Memory B cell (primary cell): ENCODE data around the gene STK39.

ENCODE experiments used
- ATAC-seq: fragments of 150-1000 bp; cut with Tn5 transposase; 2 replicates; pipeline ENCODE4 v1.10.0; 2021; ENCODE audit warnings: low read depth, mild to moderate bottlenecking, moderate library complexity
- DNase-seq, 2 donors: peaks; one replicate each; pipeline ENCODE4 v3.0.0; 2022; ENCODE audit warnings: low spot score in 2 of 2
- H3K27ac Mint-ChIP-seq: one replicate; pipeline ENCODE4 v1.8.0; 2022; ENCODE audit warnings: mild to moderate bottlenecking, moderate library complexity, mixed read lengths
- H3K27me3 Mint-ChIP-seq: one replicate; pipeline ENCODE4 v1.8.0; 2022; ENCODE audit warnings: mixed read lengths
- H3K36me3 Mint-ChIP-seq: one replicate; pipeline ENCODE4 v1.8.0; 2022; ENCODE audit warnings: mild to moderate bottlenecking, mixed read lengths
- H3K4me1 Mint-ChIP-seq: one replicate; pipeline ENCODE4 v1.8.0; 2022; ENCODE audit warnings: mixed read lengths
- H3K4me3 Mint-ChIP-seq: one replicate; pipeline ENCODE4 v1.8.0; 2022; ENCODE audit warnings: mild to moderate bottlenecking, moderate library complexity, mixed read lengths
- H3K9me3 Mint-ChIP-seq: one replicate; pipeline ENCODE4 v1.8.0; 2022; ENCODE audit warnings: mixed read lengths

STK39 gene

DNA sequence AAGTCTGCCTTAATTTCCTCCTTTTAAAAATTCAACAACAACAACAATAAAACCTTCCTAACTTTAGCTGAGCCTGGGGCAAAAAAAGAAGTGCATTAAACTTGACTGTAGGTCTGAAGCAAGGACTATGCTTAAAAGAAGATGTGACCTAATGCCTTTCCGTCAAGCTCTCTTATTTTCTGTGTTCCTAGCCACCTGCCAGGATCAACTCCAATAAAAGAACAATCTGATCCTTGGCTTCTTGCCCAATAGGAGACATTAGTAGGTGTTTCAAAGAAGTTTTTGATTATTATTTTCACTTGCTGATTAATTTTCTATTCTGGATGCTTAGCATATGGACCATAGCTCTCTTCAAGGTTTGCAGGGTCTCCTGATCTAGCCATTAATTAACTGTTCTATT is 237.5 kb downstream of the STK39 start:
- Mint-ChIP-seq H3K27me3 (no peaks in the 10 kb centered on the region), H3K27ac (no peak overlapping the region), H3K9me3 (no peaks in the 10 kb centered on the region), H3K36me3 (peaks cover 45% of the 10 kb centered on the region), H3K4me3 (no peak overlapping the region), H3K4me1 (peaks cover 6% of the 10 kb centered on the region)
- DNase-seq (no peak), ATAC-seq (no peak)

DNA sequence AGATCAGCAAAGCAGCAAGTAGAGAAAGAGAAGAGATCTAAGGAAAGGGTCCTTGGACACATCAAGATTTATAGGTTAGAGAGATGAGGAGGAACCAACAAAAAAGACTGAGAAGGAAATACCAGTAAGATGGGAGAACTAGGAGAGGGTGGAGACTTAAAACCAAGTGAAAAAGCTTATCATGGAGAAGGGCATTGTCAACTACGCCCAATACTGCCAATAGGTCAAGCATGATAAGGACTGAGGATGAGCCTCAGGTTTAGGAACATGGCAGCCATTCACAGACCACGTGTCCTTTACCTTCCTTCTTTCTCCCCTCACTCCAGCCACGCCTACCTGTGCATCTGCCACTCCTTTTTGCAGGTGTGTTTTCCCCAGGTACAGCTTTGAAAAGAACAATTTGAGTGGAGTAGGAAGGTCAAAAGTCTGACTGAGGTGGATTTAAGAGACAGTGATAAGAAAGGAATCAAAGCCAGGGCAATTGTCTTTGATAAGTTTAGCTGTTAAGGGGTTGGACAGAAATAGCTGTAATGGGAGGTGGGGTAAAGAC is 238.7 kb downstream of the STK39 start:
- H3K4me1 Mint-ChIP-seq: peaks cover 3% of the 10 kb centered on the region
- ATAC-seq (no peak), DNase-seq (no peak)
- H3K9me3 Mint-ChIP-seq: no peaks in the 10 kb centered on the region
- peaks cover 46% of the 10 kb centered on the region for H3K36me3 Mint-ChIP-seq
- H3K4me3 Mint-ChIP-seq: no peak overlapping the region
- no peak overlapping the region for H3K27ac Mint-ChIP-seq
- no peaks in the 10 kb centered on the region for H3K27me3 Mint-ChIP-seq

DNA sequence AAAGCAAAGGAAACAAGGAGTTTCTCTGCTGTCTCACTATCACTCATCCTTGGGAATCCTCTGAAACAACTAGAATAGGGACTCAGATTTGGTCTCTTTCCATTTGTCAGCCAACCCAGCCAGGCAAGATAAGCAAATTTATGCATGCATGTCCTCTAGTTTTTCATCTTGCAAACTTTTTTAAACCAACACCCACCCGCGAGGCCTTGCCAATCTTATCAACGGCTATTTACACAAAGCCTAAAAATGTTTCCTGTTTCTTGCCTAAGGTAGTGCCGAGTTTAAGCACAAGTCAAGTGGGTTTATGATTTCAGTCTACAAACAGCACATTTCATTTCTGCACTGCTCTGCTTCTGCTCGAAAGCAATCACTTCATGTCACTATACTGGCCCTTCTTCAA is 240.9 kb downstream of the STK39 start:
- H3K27ac Mint-ChIP-seq: no peak overlapping the region
- H3K36me3 Mint-ChIP-seq: peaks cover 38% of the 10 kb centered on the region
- H3K4me3 Mint-ChIP-seq: no peak overlapping the region
- H3K27me3 Mint-ChIP-seq: no peaks in the 10 kb centered on the region
- ATAC-seq (no peak), DNase-seq (no peak)
- no peaks in the 10 kb centered on the region for H3K9me3 Mint-ChIP-seq
- H3K4me1 Mint-ChIP-seq: no peaks in the 10 kb centered on the region

DNA sequence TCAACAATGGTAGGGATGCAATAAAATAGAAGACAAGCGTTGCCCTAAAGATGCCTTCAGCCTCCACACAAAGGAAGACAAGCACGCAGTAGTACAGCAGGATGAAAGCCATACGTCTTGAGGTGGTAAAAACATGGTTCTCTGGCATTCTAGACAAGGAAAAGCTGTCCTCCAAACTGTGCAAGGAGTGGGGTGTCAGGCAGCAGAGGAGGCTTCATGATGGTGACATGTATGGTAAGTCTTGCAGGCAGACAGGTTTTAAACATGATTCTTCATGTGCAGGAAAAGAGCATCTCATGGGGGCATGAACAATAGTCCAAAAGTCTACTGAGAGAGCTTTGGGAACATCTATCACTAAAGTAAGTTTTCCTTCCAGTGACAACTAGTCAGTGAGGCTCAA is 241.8 kb downstream of the STK39 start:
- no peak overlapping the region for H3K4me3 Mint-ChIP-seq
- no peaks in the 10 kb centered on the region for H3K27me3 Mint-ChIP-seq
- no peak overlapping the region for H3K27ac Mint-ChIP-seq
- H3K36me3 Mint-ChIP-seq: peaks cover 38% of the 10 kb centered on the region
- H3K9me3 Mint-ChIP-seq: no peaks in the 10 kb centered on the region
- no peaks in the 10 kb centered on the region for H3K4me1 Mint-ChIP-seq
- DNase-seq: no peak
- ATAC-seq: no peak

DNA sequence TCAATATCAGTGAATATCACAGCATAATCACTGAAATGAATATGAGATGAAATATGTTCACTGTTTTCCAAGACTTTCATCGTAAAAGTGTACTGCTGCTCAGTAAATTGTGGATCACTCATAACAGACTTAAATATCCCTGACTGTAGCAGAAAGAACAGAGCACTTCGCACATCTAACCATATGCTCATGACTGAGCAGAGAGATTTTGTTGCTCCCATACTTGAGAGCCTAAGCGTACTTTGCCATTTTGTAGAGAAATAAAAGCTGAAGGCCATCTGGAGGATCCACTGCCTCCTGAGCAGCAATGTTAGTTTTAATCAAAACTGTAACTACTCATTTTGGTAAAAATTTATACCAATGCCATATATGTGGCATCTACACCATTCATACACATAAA is 243.5 kb downstream of the STK39 start:
- H3K9me3 Mint-ChIP-seq: no peaks in the 10 kb centered on the region
- DNase-seq (no peak), ATAC-seq (no peak)
- H3K4me3 Mint-ChIP-seq: no peak overlapping the region
- peaks cover 35% of the 10 kb centered on the region for H3K36me3 Mint-ChIP-seq
- no peaks in the 10 kb centered on the region for H3K27me3 Mint-ChIP-seq
- H3K4me1 Mint-ChIP-seq: no peaks in the 10 kb centered on the region
- no peak overlapping the region for H3K27ac Mint-ChIP-seq

DNA sequence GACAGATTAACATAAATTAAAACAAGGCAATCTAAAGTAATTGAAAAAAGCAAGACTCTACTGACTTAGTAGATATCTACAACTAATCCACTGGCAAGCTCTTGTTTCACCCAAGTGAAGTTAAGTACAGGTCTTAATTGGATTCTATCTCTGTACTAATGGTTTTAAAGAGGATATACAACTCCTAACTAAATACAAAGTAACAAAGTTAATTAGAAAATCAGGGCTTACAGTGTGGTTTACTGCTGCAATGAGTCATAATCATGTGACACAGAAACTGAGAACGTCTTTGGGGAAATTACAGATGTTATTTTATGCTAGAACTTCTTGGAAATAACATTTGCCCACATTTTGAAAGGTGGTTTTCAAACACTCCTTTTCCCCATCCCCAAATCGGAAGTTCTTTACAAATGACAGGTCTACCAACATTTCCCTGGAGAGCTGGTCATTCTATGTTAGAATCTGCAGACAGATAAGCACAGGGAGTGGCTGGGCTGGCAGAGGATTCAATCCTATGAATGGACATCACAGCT is 245.3 kb downstream of the STK39 start:
- H3K4me3 Mint-ChIP-seq: no peak overlapping the region
- no peaks in the 10 kb centered on the region for H3K9me3 Mint-ChIP-seq
- no peak for DNase-seq
- H3K27me3 Mint-ChIP-seq: no peaks in the 10 kb centered on the region
- peaks cover 21% of the 10 kb centered on the region for H3K36me3 Mint-ChIP-seq
- H3K4me1 Mint-ChIP-seq: no peaks in the 10 kb centered on the region
- no peak for ATAC-seq
- no peak overlapping the region for H3K27ac Mint-ChIP-seq

DNA sequence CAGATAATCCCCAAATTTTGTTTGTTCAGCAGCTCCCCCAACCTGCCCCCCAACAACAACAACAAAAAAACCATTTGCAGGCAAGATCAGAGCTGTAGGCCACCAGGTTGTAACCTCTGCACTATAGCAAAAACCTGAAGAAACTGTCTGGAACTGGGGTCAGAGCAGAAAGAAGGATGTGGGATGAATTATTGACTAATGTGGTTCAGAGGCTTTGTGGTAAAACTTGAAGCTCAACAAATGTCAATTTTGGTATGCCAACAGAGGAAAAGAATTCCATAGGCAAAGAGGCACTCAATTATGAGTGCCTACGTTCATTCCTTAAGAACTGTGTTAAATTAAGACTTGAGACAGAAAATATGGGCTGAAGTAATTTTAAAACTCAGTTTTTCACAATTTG is 255.1 kb downstream of the STK39 start:
- no peak for ATAC-seq
- Mint-ChIP-seq H3K27me3 (no peaks in the 10 kb centered on the region), H3K36me3 (peaks cover 7% of the 10 kb centered on the region), H3K9me3 (no peaks in the 10 kb centered on the region), H3K27ac (no peak overlapping the region), H3K4me3 (no peak overlapping the region), H3K4me1 (no peaks in the 10 kb centered on the region)
- no peak for DNase-seq

DNA sequence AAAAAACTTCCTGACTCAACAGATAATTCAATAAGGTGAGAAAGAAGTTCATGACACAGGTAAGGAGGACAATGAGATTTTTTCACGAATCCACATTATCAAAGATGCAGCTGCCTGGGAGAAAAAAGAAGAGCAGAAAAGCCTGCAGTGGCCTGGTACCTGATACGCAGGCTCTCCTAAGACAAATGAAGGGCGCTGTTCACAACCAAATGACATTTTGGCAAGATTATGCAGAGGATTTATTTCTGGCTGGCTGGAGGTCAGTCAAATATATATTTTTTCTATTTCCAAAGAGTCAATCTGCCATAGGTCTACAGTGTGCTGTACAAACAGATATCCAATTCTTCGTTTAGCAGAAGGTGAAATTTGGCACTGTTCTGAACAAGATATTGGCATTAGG is 257.3 kb downstream of the STK39 start:
- H3K27me3 Mint-ChIP-seq: no peaks in the 10 kb centered on the region
- no peak overlapping the region for H3K4me3 Mint-ChIP-seq
- H3K36me3 Mint-ChIP-seq: peaks cover 6% of the 10 kb centered on the region
- ATAC-seq: no peak
- no peaks in the 10 kb centered on the region for H3K9me3 Mint-ChIP-seq
- H3K4me1 Mint-ChIP-seq: no peaks in the 10 kb centered on the region
- DNase-seq: no peak
- no peak overlapping the region for H3K27ac Mint-ChIP-seq

DNA sequence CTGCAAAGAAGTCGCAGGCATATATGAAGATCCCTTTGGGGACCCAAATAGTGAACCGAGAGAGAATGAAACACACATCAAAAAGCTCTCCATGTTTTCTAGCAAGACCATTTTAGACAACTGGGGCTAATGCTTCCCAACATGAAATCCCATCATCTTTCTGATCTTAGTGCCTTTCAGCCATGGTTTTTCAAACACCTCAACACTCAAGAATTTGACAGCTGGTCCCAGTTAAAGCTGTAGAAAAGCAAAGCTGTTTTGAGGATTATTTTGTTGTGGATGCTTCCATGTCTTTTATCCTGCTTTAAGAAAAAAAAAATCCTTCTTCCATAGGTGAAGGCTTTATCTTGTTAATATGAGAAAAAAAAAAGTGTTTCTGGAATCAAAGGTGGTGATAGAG is 259.1 kb downstream of the STK39 start:
- no peak for ATAC-seq

DNA sequence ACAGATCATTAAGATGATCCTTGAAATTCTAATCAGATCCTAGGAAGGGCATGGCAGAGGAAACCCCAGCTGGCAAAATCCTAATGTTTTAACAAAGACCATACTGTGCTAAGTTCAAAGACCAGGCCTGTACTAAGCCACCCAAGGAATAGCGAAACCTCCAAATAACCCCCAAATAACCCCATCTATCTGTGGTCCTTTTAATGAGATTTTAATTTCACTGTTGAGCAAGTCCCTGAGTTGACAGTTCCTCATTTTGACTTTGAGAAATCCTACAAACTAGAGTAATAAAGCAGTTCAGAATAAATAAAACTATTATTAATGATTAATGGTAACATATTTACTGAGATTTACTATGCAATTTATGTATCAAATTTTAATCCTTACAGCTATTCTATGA is 259.8 kb downstream of the STK39 start:
- Mint-ChIP-seq H3K4me3 (no peak overlapping the region), H3K27me3 (no peaks in the 10 kb centered on the region), H3K27ac (no peak overlapping the region), H3K36me3 (peaks cover 16% of the 10 kb centered on the region), H3K4me1 (no peaks in the 10 kb centered on the region), H3K9me3 (no peaks in the 10 kb centered on the region)
- ATAC-seq: no peak
- no peak for DNase-seq

More for the DNA sequence above, 259.1 kb downstream of the STK39 start:
- Mint-ChIP-seq H3K27ac (no peak overlapping the region), H3K27me3 (no peaks in the 10 kb centered on the region), H3K4me1 (no peaks in the 10 kb centered on the region), H3K36me3 (peaks cover 13% of the 10 kb centered on the region), H3K4me3 (no peak overlapping the region), H3K9me3 (no peaks in the 10 kb centered on the region)
- no peak for DNase-seq

DNA sequence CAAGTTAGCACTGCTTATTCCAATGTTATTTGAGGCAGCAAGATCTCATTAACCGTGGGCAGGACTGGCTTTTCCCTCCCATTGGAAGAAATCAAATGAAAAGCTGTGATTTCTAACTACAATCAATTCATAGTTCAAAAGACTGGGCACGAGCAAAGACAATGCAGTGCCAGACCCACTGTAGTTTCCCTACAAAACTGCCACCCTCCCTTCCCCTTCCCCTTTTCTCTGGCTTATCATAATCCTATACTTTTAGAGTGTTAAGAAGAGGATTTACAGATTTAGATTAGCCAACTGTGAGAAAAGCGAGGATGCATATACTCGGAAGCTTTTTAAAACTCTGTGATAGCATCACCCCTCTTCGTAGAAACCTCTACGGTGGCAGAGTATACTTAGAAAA is 260.4 kb downstream of the STK39 start:
- Mint-ChIP-seq H3K9me3 (no peaks in the 10 kb centered on the region), H3K27me3 (no peaks in the 10 kb centered on the region), H3K36me3 (peaks cover 18% of the 10 kb centered on the region), H3K4me1 (no peaks in the 10 kb centered on the region), H3K4me3 (no peak overlapping the region), H3K27ac (no peak overlapping the region)
- no peak for ATAC-seq
- DNase-seq: no peak

DNA sequence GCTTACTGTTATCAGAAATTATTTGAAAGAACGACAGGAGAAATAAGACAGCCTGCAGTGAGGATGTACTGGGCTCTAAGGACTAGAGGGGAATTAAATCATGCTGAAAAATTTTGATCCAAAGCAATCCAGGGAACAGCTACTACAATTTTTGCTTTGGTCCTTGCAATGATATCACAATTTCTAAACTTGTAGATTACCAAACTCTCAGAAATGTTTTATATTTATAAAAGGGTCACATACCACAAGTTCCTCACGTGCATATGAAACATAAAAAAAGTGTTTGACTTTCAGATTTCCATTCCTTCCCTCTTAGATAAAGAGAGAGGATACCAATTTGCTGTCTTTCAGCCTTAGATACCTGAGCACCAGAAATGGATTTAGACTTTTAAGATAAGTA is 261.2 kb downstream of the STK39 start:
- no peaks in the 10 kb centered on the region for H3K4me1 Mint-ChIP-seq
- no peaks in the 10 kb centered on the region for H3K9me3 Mint-ChIP-seq
- H3K27ac Mint-ChIP-seq: no peak overlapping the region
- H3K36me3 Mint-ChIP-seq: peaks cover 22% of the 10 kb centered on the region
- DNase-seq: no peak
- ATAC-seq: no peak
- H3K4me3 Mint-ChIP-seq: no peak overlapping the region
- H3K27me3 Mint-ChIP-seq: no peaks in the 10 kb centered on the region

DNA sequence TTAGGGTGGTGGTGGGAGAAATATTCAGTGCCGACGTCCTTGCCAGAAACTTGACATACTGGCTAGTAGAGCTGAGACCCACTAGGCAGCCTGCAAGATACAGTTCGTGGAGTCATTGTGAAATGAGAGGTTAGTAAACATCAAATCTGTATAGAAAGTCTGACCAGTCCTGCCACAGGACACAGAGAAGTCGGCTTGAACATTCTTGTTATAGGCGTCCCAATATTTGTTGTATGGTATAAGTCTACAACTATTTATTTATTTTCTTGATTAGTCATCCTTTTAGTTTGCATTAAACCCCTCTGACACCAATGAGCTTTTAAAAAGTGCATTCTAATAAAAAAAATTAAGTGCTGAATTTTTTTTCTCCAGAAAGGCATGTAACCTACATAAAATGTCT is 265.4 kb downstream of the STK39 start:
- H3K4me3 Mint-ChIP-seq: no peak overlapping the region
- H3K9me3 Mint-ChIP-seq: no peaks in the 10 kb centered on the region
- peaks cover 27% of the 10 kb centered on the region for H3K36me3 Mint-ChIP-seq
- DNase-seq (no peak), ATAC-seq (no peak)
- no peaks in the 10 kb centered on the region for H3K27me3 Mint-ChIP-seq
- H3K27ac Mint-ChIP-seq: no peak overlapping the region
- no peaks in the 10 kb centered on the region for H3K4me1 Mint-ChIP-seq

DNA sequence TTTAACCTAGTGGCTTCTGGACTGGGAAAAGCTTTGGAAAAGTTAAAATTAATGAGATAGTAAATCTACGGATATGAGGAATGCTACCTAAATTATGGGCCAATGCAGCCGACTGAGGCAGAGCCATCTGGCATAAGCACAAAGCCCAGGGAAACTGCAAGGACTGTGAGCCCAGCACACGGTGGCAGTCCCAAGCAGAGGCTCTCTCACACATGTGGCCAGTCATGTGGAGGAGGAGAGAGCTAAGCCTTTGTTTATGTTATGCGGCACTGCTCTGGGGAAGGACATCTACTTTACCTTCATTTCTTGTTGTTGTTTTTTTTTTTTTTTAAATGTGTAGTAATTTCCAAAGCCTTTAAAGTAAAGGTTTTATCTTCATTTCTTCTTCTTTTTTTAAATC is 267.0 kb downstream of the STK39 start:
- no peak for DNase-seq
- no peak for ATAC-seq
- no peaks in the 10 kb centered on the region for H3K27me3 Mint-ChIP-seq
- peaks cover 29% of the 10 kb centered on the region for H3K36me3 Mint-ChIP-seq
- no peaks in the 10 kb centered on the region for H3K4me1 Mint-ChIP-seq
- H3K27ac Mint-ChIP-seq: no peak overlapping the region
- H3K9me3 Mint-ChIP-seq: no peaks in the 10 kb centered on the region
- H3K4me3 Mint-ChIP-seq: no peak overlapping the region

DNA sequence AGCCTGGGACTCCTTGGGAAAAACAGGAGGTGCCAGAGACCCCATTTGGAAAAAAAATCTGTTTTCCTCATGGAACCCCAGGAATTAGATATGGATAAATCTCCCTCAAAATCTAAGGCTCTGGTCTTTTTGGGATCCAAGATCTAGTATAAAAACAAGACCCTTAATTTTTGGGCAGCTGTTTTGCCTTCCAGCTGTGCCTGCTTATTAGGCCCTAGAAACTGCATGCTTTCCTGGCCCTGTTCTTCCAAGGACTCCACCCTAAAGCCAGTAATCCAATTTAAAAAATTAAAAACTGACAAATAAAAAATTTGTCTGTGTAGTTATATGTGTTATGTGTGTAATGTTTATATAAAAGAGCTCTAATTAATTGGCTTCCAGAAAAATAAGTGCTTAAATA is 274.6 kb downstream of the STK39 start:
- ATAC-seq: no peak
- peaks cover 24% of the 10 kb centered on the region for H3K36me3 Mint-ChIP-seq
- no peak overlapping the region for H3K27ac Mint-ChIP-seq
- no peak for DNase-seq
- H3K4me3 Mint-ChIP-seq: no peak overlapping the region
- H3K4me1 Mint-ChIP-seq: peaks cover 3% of the 10 kb centered on the region
- no peaks in the 10 kb centered on the region for H3K27me3 Mint-ChIP-seq
- peaks cover 2% of the 10 kb centered on the region for H3K9me3 Mint-ChIP-seq
